Stomach (tissue), 9 donors: ENCODE measurements around the gene UBQLN1. TPM values are rescaled to one million over a fixed set of nuclear protein-coding genes. Genes with fewer than 3 reads are reported as not detected.
A peak's percentile ranks its signal among the peaks of the same experiment; 100 is the strongest.

ENCODE experiments used
- DNase-seq, 2 donors: peaks; one replicate each; pipeline versions ENCODE4 v3.0.0 to v3.0.0-alpha.2; 2013 to 2019
- H3K27ac ChIP-seq, 5 donors: fragments of 200-600 bp in 4 of 5; sonication (generic) in 4 of 5; one replicate each; pipeline ENCODE4 v1.5.1; 2013 to 2019; ENCODE audit warnings: mild to moderate bottlenecking in 1 of 5, moderate library complexity in 1 of 5
- H3K27me3 ChIP-seq, 3 donors: fragments of 200-600 bp; sonication (generic); one replicate each; pipeline ENCODE4 v1.5.1; 2017 to 2019; ENCODE audit warnings: mixed run types in 1 of 3
- H3K36me3 ChIP-seq, 4 donors: fragments of 200-600 bp; sonication (generic); 1 replicate in 3 of 4; 2 replicates in 1 of 4; pipeline ENCODE4 v1.5.1; 2016 to 2019
- H3K4me1 ChIP-seq, 4 donors: fragments of 200-600 bp; sonication (generic); one replicate each; pipeline ENCODE4 v1.5.1; 2016 to 2019
- H3K4me3 ChIP-seq, 4 donors: fragments of 200-600 bp; sonication (generic) in 3 of 4; one replicate each; pipeline ENCODE4 v1.5.1; 2016 to 2019; ENCODE audit warnings: mild to moderate bottlenecking in 1 of 4
- H3K9me3 ChIP-seq, 4 donors: fragments of 200-600 bp; sonication (generic); one replicate each; pipeline ENCODE4 v1.5.1; 2016 to 2019
- EP300 ChIP-seq: sonication (generic); formaldehyde crosslinking; IDR thresholded peaks from one replicate; pipeline ENCODE4 v1.6.1; 2017; ENCODE audit warnings: antibody characterized with exemption
- POLR2A ChIP-seq, 4 donors: fragments of 450-650 bp; IDR thresholded peaks; one replicate each; pipeline ENCODE4 v1.6.1; 2016; ENCODE audit warnings: antibody characterized with exemption in 4 of 4, control low read depth in 2 of 4, mild to moderate bottlenecking in 1 of 4, moderate library complexity in 1 of 4
- POLR2AphosphoS5 ChIP-seq, 3 donors: sonication (generic); formaldehyde crosslinking; IDR thresholded peaks; one replicate each; pipeline ENCODE4 v1.6.1; 2016; ENCODE audit warnings: antibody characterized with exemption in 3 of 3
- WGBS, 5 donors: extraction: QIAGEN DNeasy Blood & Tissue Kit in 3 of 5; methylation state at CpG; one replicate each; pipeline versions ENCODE4 v1.1.5 to v1.1.7; 2013 to 2018; 5-methylcytosine and 5-hydroxymethylcytosine counted together
- intact Hi-C: fragments of 100-400 bp; cut with DNase I; formaldehyde crosslinking; loops from one replicate; pipeline ENCODE4 v1.15.1; 2023; ENCODE audit warnings: low total_unique reads
- polyA plus RNA-seq, 3 donors: library from polyadenylated mRNA; stranded (reverse); fragments of 200-250 nt; gene quantifications; one replicate each; pipeline ENCODE4 v1.2.3, GENCODE V29; 2013
- total RNA-seq, 5 donors: library from RNA; depleted of rRNA; stranded (reverse); fragments of >200 nt; gene quantifications; one replicate each; pipeline versions ENCODE4 v1.1.0 to v1.2.3, GENCODE V29; 2014 to 2016
- TF ChIP-seq, protein P1 (sequence below), 7 experiments: fragments of 450-650 bp in 4 of 7; fragments of 200-600 bp in 3 of 7; sonication (generic) in 3 of 7; IDR thresholded peaks; one replicate each; pipeline ENCODE4 v1.5.1; 2016 to 2019; ENCODE audit warnings: antibody characterized with exemption in 7 of 7, control low read depth in 2 of 7, mild to moderate bottlenecking in 1 of 7
- donor health status: healthy with polysubstance abuse.
- donor health status: Bipolar disorder and iron deficiency.
- donor health status: healthy.

Gene UBQLN1
- total and polyA plus RNA-seq, 8 donors, result 24.5 to 124 (median 74.6) TPM

DNA sequence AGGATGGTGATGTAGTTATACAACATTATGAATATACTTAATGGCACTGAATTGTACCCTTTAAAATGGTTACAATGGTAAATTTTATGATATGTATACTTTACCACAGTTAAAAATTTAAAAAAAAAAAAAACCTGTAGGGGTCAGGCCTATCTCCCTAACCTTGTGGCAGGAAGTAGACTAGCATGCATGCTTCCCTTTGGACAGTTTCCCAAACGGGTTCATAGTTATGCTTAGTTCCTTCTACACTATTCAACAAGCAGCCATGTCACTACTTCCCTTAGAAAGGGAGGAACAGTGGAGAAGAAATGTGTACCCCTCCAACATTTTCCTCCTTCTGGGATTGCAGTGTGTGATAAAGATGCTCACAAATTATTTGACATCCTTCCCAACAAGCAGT is 52.3 kb downstream of the UBQLN1 start:
- intact Hi-C loops, result no loop called here
- DNase-seq, result no peak
- Histone ChIP-seq H3K36me3 (peaks cover 23 to 100% (median 95%) of the 10 kb centered on the region in 4 donors), H3K27me3 (no peaks in the 10 kb centered on the region), H3K4me1 (no peaks in the 10 kb centered on the region), H3K4me3 (no peak overlapping the region), H3K27ac (no peak overlapping the region), H3K9me3 (no peaks in the 10 kb centered on the region)
- TF ChIP-seq, protein P1, sequence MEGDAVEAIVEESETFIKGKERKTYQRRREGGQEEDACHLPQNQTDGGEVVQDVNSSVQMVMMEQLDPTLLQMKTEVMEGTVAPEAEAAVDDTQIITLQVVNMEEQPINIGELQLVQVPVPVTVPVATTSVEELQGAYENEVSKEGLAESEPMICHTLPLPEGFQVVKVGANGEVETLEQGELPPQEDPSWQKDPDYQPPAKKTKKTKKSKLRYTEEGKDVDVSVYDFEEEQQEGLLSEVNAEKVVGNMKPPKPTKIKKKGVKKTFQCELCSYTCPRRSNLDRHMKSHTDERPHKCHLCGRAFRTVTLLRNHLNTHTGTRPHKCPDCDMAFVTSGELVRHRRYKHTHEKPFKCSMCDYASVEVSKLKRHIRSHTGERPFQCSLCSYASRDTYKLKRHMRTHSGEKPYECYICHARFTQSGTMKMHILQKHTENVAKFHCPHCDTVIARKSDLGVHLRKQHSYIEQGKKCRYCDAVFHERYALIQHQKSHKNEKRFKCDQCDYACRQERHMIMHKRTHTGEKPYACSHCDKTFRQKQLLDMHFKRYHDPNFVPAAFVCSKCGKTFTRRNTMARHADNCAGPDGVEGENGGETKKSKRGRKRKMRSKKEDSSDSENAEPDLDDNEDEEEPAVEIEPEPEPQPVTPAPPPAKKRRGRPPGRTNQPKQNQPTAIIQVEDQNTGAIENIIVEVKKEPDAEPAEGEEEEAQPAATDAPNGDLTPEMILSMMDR (IDR thresholded peaks at IDR 0.05), result no peak
- TF ChIP-seq EP300 (no peak), POLR2AphosphoS5 (IDR thresholded peaks at IDR 0.05) (no peak), POLR2A (IDR thresholded peaks at IDR 0.05) (no peak)
- 40 to 63% (median 57%) methylated on average over 1 of the region's 1 CpG for WGBS, 5 donors

DNA sequence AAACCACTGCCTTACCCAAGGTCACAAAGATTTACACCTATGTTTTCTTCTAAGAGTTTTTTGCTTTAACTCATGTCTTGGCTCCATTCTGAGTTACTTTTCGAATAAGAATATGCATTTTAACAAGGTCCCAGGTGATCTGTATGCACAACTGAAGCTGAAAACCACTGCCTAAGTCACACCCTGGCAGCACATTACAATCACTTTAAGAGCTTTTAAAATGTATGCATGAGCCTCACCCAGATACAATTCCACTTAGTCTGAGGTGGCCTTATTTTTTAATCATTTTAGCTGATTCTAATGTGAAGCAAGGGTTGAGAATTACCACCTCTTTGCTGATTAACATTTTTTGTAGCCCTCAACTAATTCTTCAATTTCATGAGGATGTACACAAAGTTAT is 55.3 kb downstream of the UBQLN1 start:
- Histone ChIP-seq H3K27me3 (no peaks in the 10 kb centered on the region), H3K9me3 (no peaks in the 10 kb centered on the region), H3K4me3 (no peak overlapping the region), H3K4me1 (no peaks in the 10 kb centered on the region), H3K27ac (no peak overlapping the region), H3K36me3 (peaks cover 20 to 82% (median 76%) of the 10 kb centered on the region in 4 donors)
- intact Hi-C loops, result no loop called here
- WGBS, 5 donors, result 93 to 100% (median 96%) methylated on average over 1 of the region's 1 CpG
- no peak for TF ChIP-seq POLR2A (IDR thresholded peaks at IDR 0.05)
- no peak for TF ChIP-seq POLR2AphosphoS5 (IDR thresholded peaks at IDR 0.05)
- TF ChIP-seq EP300, result no peak
- TF ChIP-seq, protein P1 (IDR thresholded peaks at IDR 0.05), result no peak
- no peak for DNase-seq

DNA sequence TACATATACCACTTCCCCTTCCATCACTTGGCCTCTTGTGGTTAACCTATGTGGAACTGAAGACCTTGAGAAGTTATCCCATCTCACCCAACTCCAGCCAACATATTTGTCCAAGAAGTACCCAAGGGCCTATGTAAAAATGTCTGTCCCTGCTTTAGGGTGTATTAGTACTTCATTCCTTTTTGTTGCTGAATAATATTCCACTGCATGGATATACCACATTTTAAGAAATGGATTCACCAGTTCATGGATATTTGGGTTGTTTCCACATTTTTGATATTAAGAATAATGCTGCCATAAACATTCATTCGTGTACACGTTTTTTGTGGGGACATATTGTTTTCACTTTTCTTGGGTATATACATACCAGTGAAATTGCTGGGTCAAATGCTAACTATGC is 56.2 kb downstream of the UBQLN1 start:
- Histone ChIP-seq H3K4me1 (no peaks in the 10 kb centered on the region), H3K27me3 (no peaks in the 10 kb centered on the region), H3K4me3 (no peak overlapping the region), H3K36me3 (peaks cover 12 to 82% (median 69%) of the 10 kb centered on the region in 4 donors), H3K9me3 (no peaks in the 10 kb centered on the region), H3K27ac (no peak overlapping the region)
- TF ChIP-seq EP300 (no peak), POLR2A (IDR thresholded peaks at IDR 0.05) (no peak), POLR2AphosphoS5 (IDR thresholded peaks at IDR 0.05) (no peak)
- TF ChIP-seq, protein P1 (IDR thresholded peaks at IDR 0.05), result no peak
- DNase-seq, result no peak
- WGBS, 5 donors, result 94 to 98% (median 97%) methylated on average over 2 of the region's 2 CpGs
- intact Hi-C loops, result no loop called here

DNA sequence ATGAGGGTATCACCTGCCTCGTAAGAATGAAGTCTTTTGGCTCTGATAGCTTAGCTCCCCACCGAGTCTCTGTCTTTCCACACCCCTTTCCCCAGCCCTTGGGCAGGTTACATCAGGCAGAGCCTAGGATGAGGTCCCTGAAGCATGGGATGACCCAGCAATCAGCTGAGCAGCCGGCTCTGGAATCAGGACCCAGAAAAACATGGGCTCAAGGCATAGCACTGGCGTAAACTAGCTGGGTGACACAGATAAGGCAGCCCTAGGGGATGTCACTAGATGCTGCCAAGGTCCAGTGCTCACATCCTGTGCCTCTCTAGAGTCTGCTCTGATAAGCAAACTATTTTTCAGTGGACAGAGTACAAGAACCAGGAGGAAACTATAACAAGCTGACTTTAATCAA is 58.2 kb downstream of the UBQLN1 start:
- no peaks in the 10 kb centered on the region for H3K4me1 ChIP-seq
- peak in 1 of 2 donors; percentile 9 for DNase-seq
- TF ChIP-seq POLR2AphosphoS5 (IDR thresholded peaks at IDR 0.05), result no peak
- TF ChIP-seq POLR2A (IDR thresholded peaks at IDR 0.05), result no peak
- TF ChIP-seq, protein P1 (IDR thresholded peaks at IDR 0.05), result no peak
- TF ChIP-seq EP300, result no peak
- intact Hi-C loops, result loop anchor here (10.0 kb wide), 1 partner anchor 315 kb away; no protein-coding TSS in a partner anchor
- WGBS, 5 donors, result 75 to 87% (median 83%) methylated on average over 4 of the region's 4 CpGs
- no peak overlapping the region for H3K4me3 ChIP-seq
- H3K36me3 ChIP-seq, result peaks cover 11 to 70% (median 54%) of the 10 kb centered on the region in 4 donors
- H3K27ac ChIP-seq, result no peak overlapping the region
- H3K27me3 ChIP-seq, result no peaks in the 10 kb centered on the region
- H3K9me3 ChIP-seq, result no peaks in the 10 kb centered on the region
